Measurements from ENCODE around the gene PTPRN2. TPM values are rescaled to one million over a fixed set of nuclear protein-coding genes. Genes with fewer than 3 reads are reported as not detected.

Gene PTPRN2
- total and polyA plus RNA-seq, 8 donors: 4.9 to 136 (median 46.8) TPM

DNA sequence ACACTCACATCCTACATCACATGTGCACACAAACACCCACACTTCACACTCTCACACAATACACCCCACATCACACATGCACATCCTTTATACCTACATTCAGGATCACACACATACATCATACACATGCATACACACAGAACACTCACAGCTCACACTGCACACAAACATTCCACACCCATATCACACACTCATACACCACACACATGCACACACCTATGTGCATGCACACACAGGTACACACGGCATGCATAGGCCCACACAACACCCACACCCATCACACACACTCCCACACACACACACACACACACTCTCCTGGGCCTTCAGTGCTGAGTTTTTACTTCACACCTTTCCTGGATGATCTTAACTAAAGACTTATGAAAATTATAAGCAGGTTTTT, 1030.4 kb downstream of the PTPRN2 start:
- Histone ChIP-seq H3K36me3 (peaks cover 0 to 18% (median 16%) of the 10 kb centered on the region in 4 donors), H3K27me3 (no peaks in the 10 kb centered on the region), H3K27ac (no peak overlapping the region), H3K9me3 (no peaks in the 10 kb centered on the region), H3K4me3 (no peak overlapping the region), H3K4me1 (no peaks in the 10 kb centered on the region)
- 89 to 95% (median 93%) methylated on average over 1 of the region's 1 CpG for WGBS, 5 donors
- intact Hi-C loops (cut with DNase I; ENCODE audit: low total_unique reads): no loop called here
- no peak for DNase-seq
- TF ChIP-seq POLR2A (IDR thresholded peaks at IDR 0.05): no peak
- TF ChIP-seq POLR2AphosphoS5 (IDR thresholded peaks at IDR 0.05): no peak
- TF ChIP-seq, protein P1, sequence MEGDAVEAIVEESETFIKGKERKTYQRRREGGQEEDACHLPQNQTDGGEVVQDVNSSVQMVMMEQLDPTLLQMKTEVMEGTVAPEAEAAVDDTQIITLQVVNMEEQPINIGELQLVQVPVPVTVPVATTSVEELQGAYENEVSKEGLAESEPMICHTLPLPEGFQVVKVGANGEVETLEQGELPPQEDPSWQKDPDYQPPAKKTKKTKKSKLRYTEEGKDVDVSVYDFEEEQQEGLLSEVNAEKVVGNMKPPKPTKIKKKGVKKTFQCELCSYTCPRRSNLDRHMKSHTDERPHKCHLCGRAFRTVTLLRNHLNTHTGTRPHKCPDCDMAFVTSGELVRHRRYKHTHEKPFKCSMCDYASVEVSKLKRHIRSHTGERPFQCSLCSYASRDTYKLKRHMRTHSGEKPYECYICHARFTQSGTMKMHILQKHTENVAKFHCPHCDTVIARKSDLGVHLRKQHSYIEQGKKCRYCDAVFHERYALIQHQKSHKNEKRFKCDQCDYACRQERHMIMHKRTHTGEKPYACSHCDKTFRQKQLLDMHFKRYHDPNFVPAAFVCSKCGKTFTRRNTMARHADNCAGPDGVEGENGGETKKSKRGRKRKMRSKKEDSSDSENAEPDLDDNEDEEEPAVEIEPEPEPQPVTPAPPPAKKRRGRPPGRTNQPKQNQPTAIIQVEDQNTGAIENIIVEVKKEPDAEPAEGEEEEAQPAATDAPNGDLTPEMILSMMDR (IDR thresholded peaks at IDR 0.05): no peak
- no peak for TF ChIP-seq EP300 (IDR thresholded peaks at IDR 0.05)

DNA sequence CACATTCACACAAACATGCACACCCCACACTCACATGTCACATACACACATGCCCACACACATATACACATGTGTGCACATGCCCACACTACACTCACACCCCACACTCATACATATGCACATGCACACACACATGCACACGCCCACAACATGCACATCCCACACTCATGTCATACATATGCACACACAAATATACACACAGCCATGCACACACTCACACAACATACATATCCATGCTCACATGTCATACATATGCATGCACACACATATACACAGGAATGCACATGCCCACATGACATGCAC, 1031.0 kb downstream of the PTPRN2 start:
- TF ChIP-seq EP300 (IDR thresholded peaks at IDR 0.05): no peak
- no peak for TF ChIP-seq POLR2A (IDR thresholded peaks at IDR 0.05)
- TF ChIP-seq, protein P1 (IDR thresholded peaks at IDR 0.05): no peak
- TF ChIP-seq POLR2AphosphoS5 (IDR thresholded peaks at IDR 0.05): no peak
- 95 to 100% (median 97%) methylated on average over 1 of the region's 1 CpG for WGBS, 5 donors

DNA sequence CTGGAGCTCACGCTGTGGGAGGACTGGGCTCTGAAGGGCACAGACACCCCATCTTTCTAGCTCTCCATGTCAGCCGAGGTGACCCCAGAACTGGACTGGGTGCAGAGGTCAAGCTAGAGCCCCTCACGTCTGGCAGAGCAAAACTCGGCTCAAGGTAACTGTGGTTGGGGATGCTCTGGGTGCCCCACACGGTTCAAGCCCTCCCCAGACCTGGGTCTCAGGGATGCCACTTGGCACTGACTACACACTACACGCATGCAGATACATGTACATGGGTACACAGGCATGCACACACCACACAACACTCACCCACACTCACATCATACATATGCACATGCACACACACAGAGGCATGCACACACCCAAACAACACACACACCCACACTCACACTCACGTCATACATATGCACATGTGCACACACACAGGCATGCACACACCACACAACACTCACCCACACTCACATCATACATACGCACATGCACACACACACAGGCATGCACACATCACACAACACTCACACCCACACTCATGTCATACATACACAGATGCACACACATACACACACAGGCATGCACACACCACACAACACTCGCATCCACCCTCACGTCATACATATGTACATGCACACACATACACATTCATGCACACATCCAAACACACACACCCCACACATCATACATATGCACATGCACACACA, 1031.5 kb downstream of the PTPRN2 start:
- Histone ChIP-seq H3K27ac (no peak overlapping the region), H3K4me1 (no peaks in the 10 kb centered on the region), H3K4me3 (no peak overlapping the region), H3K9me3 (no peaks in the 10 kb centered on the region), H3K27me3 (no peaks in the 10 kb centered on the region), H3K36me3 (peaks cover 0 to 20% (median 14%) of the 10 kb centered on the region in 4 donors)
- TF ChIP-seq POLR2AphosphoS5 (IDR thresholded peaks at IDR 0.05): no peak
- TF ChIP-seq EP300 (IDR thresholded peaks at IDR 0.05): no peak
- TF ChIP-seq, protein P1 (IDR thresholded peaks at IDR 0.05): no peak
- no peak for TF ChIP-seq POLR2A (IDR thresholded peaks at IDR 0.05)
- 85 to 93% (median 91%) methylated on average over 8 to 10 of the region's 10 CpGs for WGBS, 5 donors
- DNase-seq: no peak
- intact Hi-C loops (cut with DNase I; ENCODE audit: low total_unique reads): no loop called here

More for the DNA sequence above, 1031.0 kb downstream of the PTPRN2 start:
- no peaks in the 10 kb centered on the region for H3K27me3 ChIP-seq
- H3K4me3 ChIP-seq: no peak overlapping the region
- H3K36me3 ChIP-seq: peaks cover 0 to 20% (median 14%) of the 10 kb centered on the region in 4 donors
- no peaks in the 10 kb centered on the region for H3K4me1 ChIP-seq
- no peak overlapping the region for H3K27ac ChIP-seq
- DNase-seq: no peak
- no peaks in the 10 kb centered on the region for H3K9me3 ChIP-seq
- intact Hi-C loops (cut with DNase I; ENCODE audit: low total_unique reads): no loop called here

DNA sequence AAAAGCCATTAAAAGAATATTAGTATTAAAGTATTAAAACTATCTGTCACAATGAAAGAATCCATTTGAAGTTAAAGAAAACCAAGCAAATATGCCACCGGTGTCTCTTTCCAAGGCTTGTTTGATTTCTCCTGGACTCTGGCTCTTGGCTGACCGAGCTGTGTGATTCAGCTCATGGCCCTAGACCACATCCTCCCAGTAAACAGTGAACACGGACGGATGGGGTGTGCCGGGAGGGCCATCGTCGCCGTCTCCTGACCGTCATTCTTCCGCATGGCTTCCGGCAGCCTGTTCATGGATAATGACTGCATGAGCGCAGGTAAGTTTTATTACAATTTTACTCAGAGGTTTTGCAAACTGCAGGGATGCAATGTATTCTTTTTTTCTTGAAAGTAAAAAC, 1032.3 kb downstream of the PTPRN2 start:
- TF ChIP-seq, protein P1 (IDR thresholded peaks at IDR 0.05): no peak
- TF ChIP-seq POLR2A (IDR thresholded peaks at IDR 0.05) (no peak), EP300 (IDR thresholded peaks at IDR 0.05) (no peak), POLR2AphosphoS5 (IDR thresholded peaks at IDR 0.05) (no peak)
- H3K36me3 ChIP-seq: peaks cover 0 to 22% (median 14%) of the 10 kb centered on the region in 4 donors
- no peak overlapping the region for H3K27ac ChIP-seq
- WGBS, 5 donors: 40 to 60% (median 46%) methylated on average over 12 of the region's 12 CpGs
- H3K4me1 ChIP-seq: no peaks in the 10 kb centered on the region
- H3K9me3 ChIP-seq: no peaks in the 10 kb centered on the region
- H3K4me3 ChIP-seq: no peak overlapping the region
- DNase-seq: peak in 1 of 2 donors; percentile 59
- intact Hi-C loops (cut with DNase I; ENCODE audit: low total_unique reads): no loop called here
- H3K27me3 ChIP-seq: no peaks in the 10 kb centered on the region
